Activated T-helper 2 cell treated with anti-CD3 and anti-CD28 coated beads, Interferon-gamma antibody, Interleukin-2, Interleukin-4, amounts not matched to agents 10 μg/mL and 5 μg/mL and 100 μg/mL, durations not matched to agents 14 hours and 24 hours and 36 hours (primary cell): Measurements from ENCODE around the gene REC8. TPM values are rescaled to one million over a fixed set of nuclear protein-coding genes. Genes with fewer than 3 reads are reported as not detected.

ENCODE experiments used
- DNase-seq: peaks from one replicate; pipeline ENCODE4 v3.0.0; 2021; ENCODE audit warnings: low spot score
- H3K27ac Mint-ChIP-seq: one replicate; pipeline ENCODE4 v1.8.0; 2021; ENCODE audit warnings: mixed read lengths
- H3K27me3 Mint-ChIP-seq: one replicate; pipeline ENCODE4 v1.8.0; 2021; ENCODE audit warnings: low read depth, mixed read lengths
- H3K36me3 Mint-ChIP-seq: one replicate; pipeline ENCODE4 v1.8.0; 2021; ENCODE audit warnings: low read depth, mixed read lengths
- H3K4me1 Mint-ChIP-seq: one replicate; pipeline ENCODE4 v1.8.0; 2021; ENCODE audit warnings: low read depth, mixed read lengths
- H3K4me3 Mint-ChIP-seq: one replicate; pipeline ENCODE4 v1.8.0; 2021; ENCODE audit warnings: low read depth, mild to moderate bottlenecking, moderate library complexity, mixed read lengths
- H3K9me3 Mint-ChIP-seq: one replicate; pipeline ENCODE4 v1.8.0; 2021; ENCODE audit warnings: mixed read lengths
- intact Hi-C: fragments of 100-400 bp; cut with micrococcal nuclease; formaldehyde crosslinking; loops from one replicate; pipeline ENCODE4 v1.15.1; 2023
- total RNA-seq: library from RNA; stranded (reverse); gene quantifications from 2 replicates; pipeline ENCODE4 v1.2.3, GENCODE V29; 2022

Gene REC8
- total RNA-seq, 1 donor from 2014 or later, result 28.2 TPM

- no peak for DNase-seq
- peaks cover 14% of the 10 kb centered on the region for H3K4me1 Mint-ChIP-seq
- H3K27ac Mint-ChIP-seq, result no peak overlapping the region
- H3K27me3 Mint-ChIP-seq, result no peaks in the 10 kb centered on the region
- no peaks in the 10 kb centered on the region for H3K9me3 Mint-ChIP-seq
- H3K36me3 Mint-ChIP-seq, result peaks cover 71% of the 10 kb centered on the region
- H3K4me3 Mint-ChIP-seq, result no peak overlapping the region
- intact Hi-C loops, result no loop called here
Observed at GRCh38 chr14:24185026-24185425, 13.1 kb downstream of the REC8 start.

GRCh38 chr14:24185741-24186140 is 13.9 kb downstream of the REC8 start:
- intact Hi-C loops, result no loop called here

GRCh38 chr14:24186831-24187538 is 15.1 kb downstream of the REC8 start:
- Mint-ChIP-seq H3K4me1 (peaks cover 14% of the 10 kb centered on the region), H3K27ac (no peak overlapping the region), H3K36me3 (peaks cover 66% of the 10 kb centered on the region), H3K27me3 (no peaks in the 10 kb centered on the region), H3K9me3 (no peaks in the 10 kb centered on the region), H3K4me3 (peak overlapping the region; percentile 88)
- no peak for DNase-seq
- intact Hi-C loops, result no loop called here

More at GRCh38 chr14:24185741-24186140, 13.9 kb downstream of the REC8 start:
- Mint-ChIP-seq H3K9me3 (no peaks in the 10 kb centered on the region), H3K27ac (no peak overlapping the region), H3K4me3 (no peak overlapping the region), H3K27me3 (no peaks in the 10 kb centered on the region), H3K36me3 (peaks cover 70% of the 10 kb centered on the region), H3K4me1 (peaks cover 14% of the 10 kb centered on the region)
- no peak for DNase-seq

- peak overlapping the region; percentile 81 for H3K27ac Mint-ChIP-seq
- intact Hi-C loops, result no loop called here
- H3K4me3 Mint-ChIP-seq, result peak overlapping the region; percentile 88
- H3K4me1 Mint-ChIP-seq, result peaks cover 17% of the 10 kb centered on the region
- DNase-seq, result no peak
- no peaks in the 10 kb centered on the region for H3K9me3 Mint-ChIP-seq
- H3K36me3 Mint-ChIP-seq, result peaks cover 66% of the 10 kb centered on the region
- H3K27me3 Mint-ChIP-seq, result no peaks in the 10 kb centered on the region
Observed at GRCh38 chr14:24187539-24187915, 15.6 kb downstream of the REC8 start.

- DNase-seq, result peak; percentile 93
- no peaks in the 10 kb centered on the region for H3K9me3 Mint-ChIP-seq
- H3K4me3 Mint-ChIP-seq, result peak within 1 kb of the TSS; percentile 88
- H3K27ac Mint-ChIP-seq, result peak within 1 kb of the TSS; percentile 81
- peaks cover 23% of the 10 kb centered on the region for H3K4me1 Mint-ChIP-seq
- intact Hi-C loops, result loop anchor here (1.0 to 2.0 kb wide), 3 partner anchors 27 to 74 kb away; partner anchors contain the start of genes DCAF11, IRF9, NRL and PSME2
- no peaks in the 10 kb centered on the region for H3K27me3 Mint-ChIP-seq
- H3K36me3 Mint-ChIP-seq, result peaks cover 64% of the 10 kb centered on the region
Observed at GRCh38 chr14:24188251-24189058, 16.6 kb downstream of the REC8 start, which contains the start of gene IPO4. IPO4 (minus strand) TSS chr14:24188816; CDS start chr14:24188787, 29 bp downstream.

- intact Hi-C loops, result loop anchor here (2.0 kb wide), 2 partner anchors 42 to 74 kb away; partner anchors contain the start of genes DCAF11, NRL, PSME2 and RNF31
- Mint-ChIP-seq H3K9me3 (no peaks in the 10 kb centered on the region), H3K4me1 (peaks cover 25% of the 10 kb centered on the region), H3K27me3 (no peaks in the 10 kb centered on the region), H3K4me3 (peak overlapping the region; percentile 88), H3K27ac (peak overlapping the region; percentile 81), H3K36me3 (peaks cover 61% of the 10 kb centered on the region)
- DNase-seq, result no peak
Observed at GRCh38 chr14:24189059-24189375, 17.1 kb downstream of the REC8 start.

- Mint-ChIP-seq H3K9me3 (no peaks in the 10 kb centered on the region), H3K27me3 (no peaks in the 10 kb centered on the region), H3K36me3 (peaks cover 58% of the 10 kb centered on the region), H3K4me3 (no peak overlapping the region), H3K27ac (no peak overlapping the region), H3K4me1 (peaks cover 29% of the 10 kb centered on the region)
- intact Hi-C loops, result loop anchor here (2.0 kb wide), 2 partner anchors 43 to 75 kb away; partner anchors contain the start of genes DCAF11, NRL, PSME2 and RNF31
- no peak for DNase-seq
Observed at GRCh38 chr14:24189460-24189859, 17.6 kb downstream of the REC8 start.

- H3K27me3 Mint-ChIP-seq, result no peaks in the 10 kb centered on the region
- peaks cover 52% of the 10 kb centered on the region for H3K36me3 Mint-ChIP-seq
- H3K4me1 Mint-ChIP-seq, result peaks cover 35% of the 10 kb centered on the region
- no peak for DNase-seq
- no peaks in the 10 kb centered on the region for H3K9me3 Mint-ChIP-seq
- intact Hi-C loops, result no loop called here
- H3K27ac Mint-ChIP-seq, result no peak overlapping the region
- H3K4me3 Mint-ChIP-seq, result no peak overlapping the region
Observed at GRCh38 chr14:24190416-24190815, 18.5 kb downstream of the REC8 start.

- Mint-ChIP-seq H3K27ac (peak overlapping the region; percentile 17), H3K9me3 (no peaks in the 10 kb centered on the region), H3K36me3 (peaks cover 41% of the 10 kb centered on the region), H3K27me3 (no peaks in the 10 kb centered on the region), H3K4me1 (peaks cover 38% of the 10 kb centered on the region), H3K4me3 (peak overlapping the region; percentile 13)
- intact Hi-C loops, result no loop called here
- no peak for DNase-seq
Observed at GRCh38 chr14:24192933-24193332, 21.1 kb downstream of the REC8 start.

- peaks cover 47% of the 10 kb centered on the region for H3K36me3 Mint-ChIP-seq
- H3K9me3 Mint-ChIP-seq, result no peaks in the 10 kb centered on the region
- H3K4me1 Mint-ChIP-seq, result peaks cover 42% of the 10 kb centered on the region
- peak overlapping the region; percentile 98 for H3K4me3 Mint-ChIP-seq
- intact Hi-C loops, result loop anchor here (2.0 kb wide), 1 partner anchor 48 kb away; the partner anchor contains the start of gene TINF2
- no peaks in the 10 kb centered on the region for H3K27me3 Mint-ChIP-seq
- H3K27ac Mint-ChIP-seq, result peak overlapping the region; percentile 97
- no peak for DNase-seq
Observed at GRCh38 chr14:24194186-24194872, 22.4 kb downstream of the REC8 start.

GRCh38 chr14:24194873-24195185 is 22.9 kb downstream of the REC8 start:
- no peaks in the 10 kb centered on the region for H3K9me3 Mint-ChIP-seq
- H3K4me3 Mint-ChIP-seq, result peak overlapping the region; percentile 98
- peak overlapping the region; percentile 97 for H3K27ac Mint-ChIP-seq
- intact Hi-C loops, result loop anchor here (1.0 to 2.0 kb wide), 3 partner anchors 18 to 48 kb away; partner anchors contain the start of genes CHMP4A, GMPR2, NEDD8 and TINF2
- H3K4me1 Mint-ChIP-seq, result peaks cover 40% of the 10 kb centered on the region
- no peak for DNase-seq
- H3K27me3 Mint-ChIP-seq, result no peaks in the 10 kb centered on the region
- peaks cover 49% of the 10 kb centered on the region for H3K36me3 Mint-ChIP-seq

- Mint-ChIP-seq H3K4me3 (peak within 1 kb of the TSS; percentile 98), H3K27me3 (no peaks in the 10 kb centered on the region), H3K4me1 (peaks cover 38% of the 10 kb centered on the region), H3K9me3 (no peaks in the 10 kb centered on the region), H3K36me3 (peaks cover 49% of the 10 kb centered on the region), H3K27ac (peak within 1 kb of the TSS; percentile 97)
- intact Hi-C loops, result loop anchor here (1.0 to 2.0 kb wide), 3 partner anchors 18 to 47 kb away; partner anchors contain the start of genes CHMP4A, GMPR2, NEDD8 and TINF2
- DNase-seq, result peak; percentile 84
Observed at GRCh38 chr14:24195186-24196070, 23.5 kb downstream of the REC8 start, which contains the start of gene TM9SF1. TM9SF1 (minus strand) TSS chr14:24195441; CDS start chr14:24195019, 422 bp downstream.
